GM21723 (cell line): ENCODE results near the gene GSTT4.
"Not testable (repeated sequence)": the region's sequence is repeated elsewhere in the genome, so short reads cannot be mapped to it uniquely, and the experiment has no call there.

ENCODE experiments used
- ATAC-seq: cut with Tn5 transposase; IDR thresholded peaks from one replicate; pipeline ENCODE4 v1.9.1; 2021; ENCODE audit warnings: mild to moderate bottlenecking, moderate library complexity; ENCODE audit not compliant: unreplicated experiment

GSTT4 gene

DNA sequence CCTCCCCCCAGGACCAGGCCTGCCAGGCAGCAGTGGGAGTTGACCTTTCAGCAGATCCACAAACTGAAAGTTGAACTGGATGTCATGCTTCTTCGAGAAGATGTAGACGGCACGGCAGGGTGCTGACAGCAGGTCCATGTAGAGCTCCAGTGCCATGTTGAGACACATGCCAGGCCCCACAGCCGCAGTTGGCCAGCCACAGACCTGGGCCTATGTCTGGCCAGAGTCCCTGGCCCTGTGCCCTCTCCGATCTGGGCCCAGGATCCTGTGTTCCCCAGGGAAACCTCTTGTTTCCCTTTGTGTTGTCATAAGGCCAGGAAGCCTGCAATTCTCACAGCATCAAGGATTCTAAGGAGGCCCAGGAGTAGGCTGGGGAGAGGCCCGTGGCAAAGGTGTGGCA is at the start of gene GSTT4:
GSTT4 (minus strand) TSS at position 253 of the 400 bp plus-strand sequence; CDS start at position 156, 97 bp downstream.
- ATAC-seq, result no peak

DNA sequence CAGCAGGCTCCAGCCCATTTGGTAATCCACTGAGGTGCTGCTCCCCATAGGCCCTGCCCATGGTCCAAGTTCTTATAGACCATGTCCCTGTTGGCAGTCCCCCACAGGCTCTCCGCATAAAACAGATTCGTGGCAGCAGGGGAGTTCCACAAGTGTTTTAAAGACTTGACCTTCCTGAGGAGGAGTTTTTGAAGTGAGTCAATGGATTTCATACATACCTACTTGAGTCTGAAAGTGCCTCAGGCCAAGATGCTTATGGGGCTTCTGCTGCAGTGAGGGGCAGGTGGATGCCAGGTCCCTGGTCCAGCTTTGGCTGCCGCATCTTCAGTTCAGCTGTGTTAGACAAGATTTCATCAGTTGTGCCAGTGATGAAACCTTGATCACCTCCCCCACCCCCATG is 49.1 kb upstream of the GSTT4 start:
- no peak for ATAC-seq

GRCh38 chr22:24053481-24054226 is 48.4 kb upstream of the GSTT4 start:
- no peak for ATAC-seq

GRCh38 chr22:24051568-24051967 is 46.3 kb upstream of the GSTT4 start:
- ATAC-seq, result no peak

GRCh38 chr22:24051028-24051427 is 45.8 kb upstream of the GSTT4 start:
- ATAC-seq, result no peak

DNA sequence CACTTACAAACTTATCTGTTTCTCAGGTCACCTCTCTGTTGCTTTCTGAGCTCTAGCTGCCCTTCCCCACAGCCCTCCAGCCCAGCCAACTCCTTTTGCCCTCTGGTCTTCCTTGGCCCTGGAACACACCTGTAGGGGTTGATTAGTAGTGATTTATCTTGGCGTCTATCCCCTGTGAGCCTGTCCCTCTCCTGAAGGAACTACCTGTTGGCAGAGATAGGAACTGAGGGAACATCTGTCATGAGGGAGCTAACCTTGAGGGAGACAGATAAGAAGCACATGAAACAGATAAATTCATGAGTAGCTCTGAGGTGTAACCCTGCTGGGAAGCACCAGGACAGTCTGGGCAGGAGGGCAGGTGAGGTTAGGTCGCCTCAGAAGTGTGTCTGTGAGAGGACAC is 44.7 kb upstream of the GSTT4 start:
- no peak for ATAC-seq

DNA sequence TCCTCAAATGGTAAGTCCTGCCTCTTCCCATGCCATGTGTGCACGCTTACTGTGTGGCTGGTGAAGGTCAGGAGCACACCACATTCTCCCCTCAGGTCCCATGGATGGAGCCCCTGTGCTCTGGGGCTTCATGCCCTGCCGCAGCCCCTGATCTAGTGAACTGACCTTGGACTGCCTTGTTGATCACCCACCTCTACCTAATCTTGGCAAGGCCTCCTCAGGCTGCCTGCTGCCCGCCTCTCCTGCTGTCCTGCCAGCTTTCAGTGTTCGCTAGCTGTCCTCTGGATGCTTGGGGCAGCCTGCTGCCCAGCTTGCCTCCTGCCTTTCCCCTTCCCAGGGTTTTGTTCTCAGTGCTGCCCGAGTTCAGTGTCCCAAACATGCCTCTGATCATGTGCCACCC is 44.0 kb upstream of the GSTT4 start:
- no peak for ATAC-seq

GRCh38 chr22:24046024-24046423 is 40.8 kb upstream of the GSTT4 start:
- no peak for ATAC-seq

DNA sequence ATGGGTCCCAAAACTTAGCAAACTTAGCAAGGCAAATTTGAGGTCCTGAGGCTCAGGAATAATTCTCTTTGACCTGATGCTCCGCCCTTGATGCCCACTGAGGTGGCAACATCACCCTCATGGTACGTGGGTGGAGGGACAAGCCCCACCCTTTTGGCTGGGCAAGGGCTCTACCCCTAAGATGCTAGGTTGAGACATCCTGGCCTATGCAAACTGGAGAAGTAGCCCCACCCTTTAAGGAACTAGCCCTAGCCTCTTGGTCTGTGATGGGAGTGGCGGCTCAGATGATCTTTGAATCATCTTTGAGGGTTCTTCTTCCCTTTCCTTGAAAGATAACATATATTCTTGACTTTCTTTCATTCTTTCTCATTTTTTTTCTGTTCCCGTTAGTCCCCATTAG is 38.7 kb upstream of the GSTT4 start:
- no peak for ATAC-seq

DNA sequence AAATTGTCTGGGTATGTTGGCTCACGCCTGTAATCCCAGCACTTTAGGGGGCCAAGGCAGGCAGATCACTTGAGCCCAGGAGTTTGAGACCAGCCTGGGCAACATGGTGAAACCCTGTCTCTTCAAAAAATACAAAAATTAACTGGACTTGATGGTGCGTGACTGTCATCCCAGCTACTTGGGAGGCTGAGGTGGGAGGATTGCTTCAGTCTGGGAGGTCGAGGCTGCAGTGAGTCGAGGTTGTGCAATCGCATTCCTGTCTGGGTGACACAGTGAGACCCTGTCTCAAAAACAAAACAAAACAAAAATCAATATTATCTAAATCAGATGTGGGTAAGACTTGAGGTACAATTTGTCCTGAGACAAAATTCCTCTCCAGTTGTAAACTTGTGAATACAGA is 38.2 kb upstream of the GSTT4 start:
- not testable (repeated sequence) for ATAC-seq

DNA sequence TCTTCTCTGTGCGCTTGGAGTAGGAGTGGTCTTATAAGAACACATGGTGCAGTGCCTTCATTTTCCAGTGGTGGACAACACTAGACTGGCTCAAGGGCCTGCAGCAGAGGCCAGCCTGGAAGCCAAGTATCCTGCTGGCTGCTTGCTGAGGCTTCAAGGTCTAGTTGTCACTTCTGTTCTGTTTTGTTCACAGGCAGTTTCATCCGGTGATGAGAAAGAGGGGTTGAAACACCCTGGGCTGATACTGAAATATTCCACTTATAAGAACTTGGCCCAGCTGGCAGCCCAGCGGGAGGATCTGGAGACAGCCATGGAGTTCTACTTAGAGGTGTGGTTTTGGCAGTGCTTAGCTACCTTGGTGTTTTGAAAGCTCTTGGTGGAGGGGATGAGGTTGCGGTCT is 35.7 kb upstream of the GSTT4 start:
- no peak for ATAC-seq

DNA sequence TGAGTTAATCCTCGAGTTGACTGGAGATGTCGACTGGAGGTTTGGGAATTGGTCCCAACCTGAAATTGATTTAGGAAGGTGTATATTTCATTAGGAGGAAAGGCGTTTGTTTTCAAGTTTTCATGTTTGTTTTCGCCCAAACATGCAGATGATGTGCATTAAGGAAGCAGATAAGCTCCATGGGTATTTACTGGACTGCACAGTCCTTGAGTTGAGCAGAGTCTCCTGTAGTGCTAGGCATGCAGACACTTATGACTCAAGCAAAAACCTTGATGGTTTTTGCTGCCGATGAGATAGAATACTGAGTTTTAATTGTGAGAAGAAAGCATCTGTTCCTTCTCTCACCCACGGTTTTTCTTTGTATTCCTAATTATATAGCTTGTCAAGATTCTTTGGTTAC is 33.8 kb upstream of the GSTT4 start:
- no peak for ATAC-seq

DNA sequence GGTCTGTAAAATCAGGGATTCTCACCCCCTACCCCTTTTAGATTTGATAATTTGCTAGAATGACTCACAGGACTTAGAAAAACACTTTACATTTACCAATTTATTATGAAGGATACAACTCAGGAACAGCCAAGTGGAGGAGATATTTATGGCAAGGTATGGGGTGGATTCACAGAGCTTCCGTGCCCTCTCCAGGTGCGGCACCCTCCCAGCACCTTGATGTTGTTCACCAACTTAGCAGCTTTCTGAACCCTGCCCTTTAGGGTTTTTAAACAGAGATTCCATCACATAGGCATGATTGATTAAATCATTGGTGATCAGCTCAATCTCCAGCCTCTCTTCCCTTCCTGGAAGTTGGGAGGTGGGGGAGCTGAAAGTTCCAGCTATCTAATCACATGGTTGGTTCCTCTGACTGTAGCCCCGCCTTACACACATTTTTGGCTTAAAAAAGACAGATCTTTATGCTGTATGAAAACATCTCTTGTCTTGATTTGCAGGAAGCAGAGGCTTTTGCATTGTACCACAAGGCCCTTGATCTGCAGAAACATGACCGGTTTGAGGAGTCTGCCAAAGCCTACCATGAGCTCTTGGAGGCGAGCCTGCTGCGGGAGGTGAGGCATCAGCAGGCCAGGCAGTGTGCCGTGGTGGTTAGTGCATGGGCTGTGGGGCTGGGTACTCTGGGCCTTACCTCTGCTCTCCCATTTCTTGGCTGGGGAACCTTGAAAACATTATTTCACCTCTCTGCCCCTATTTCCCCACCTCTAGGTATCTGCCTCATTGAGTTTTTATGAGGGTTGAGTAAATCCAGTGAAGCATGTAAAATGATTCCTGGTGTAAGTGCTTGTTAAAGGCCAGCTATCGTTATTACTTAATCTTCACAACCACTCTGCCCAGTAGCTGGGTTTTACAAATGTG is 32.9 kb upstream of the GSTT4 start:
- no peak for ATAC-seq

DNA sequence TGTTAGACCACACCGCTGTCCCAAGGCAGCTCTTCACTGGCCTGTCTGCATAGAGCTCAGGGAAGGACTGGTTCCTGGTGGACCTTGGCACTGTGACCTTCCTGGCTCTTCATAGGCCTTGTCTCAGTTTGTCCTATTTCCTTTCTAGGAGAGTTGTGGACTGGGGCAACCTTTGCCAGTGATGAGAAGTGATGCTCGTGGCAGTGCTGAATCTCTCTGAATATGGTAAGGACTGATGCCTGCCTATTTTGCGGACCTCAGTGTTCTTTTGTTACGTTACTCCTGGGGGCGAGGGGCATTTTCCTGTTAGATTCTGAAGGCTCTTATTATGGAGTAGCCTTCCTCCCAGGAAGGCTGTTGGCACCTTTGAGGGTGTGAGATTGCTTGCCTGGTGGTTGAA is 30.0 kb upstream of the GSTT4 start:
- no peak for ATAC-seq

DNA sequence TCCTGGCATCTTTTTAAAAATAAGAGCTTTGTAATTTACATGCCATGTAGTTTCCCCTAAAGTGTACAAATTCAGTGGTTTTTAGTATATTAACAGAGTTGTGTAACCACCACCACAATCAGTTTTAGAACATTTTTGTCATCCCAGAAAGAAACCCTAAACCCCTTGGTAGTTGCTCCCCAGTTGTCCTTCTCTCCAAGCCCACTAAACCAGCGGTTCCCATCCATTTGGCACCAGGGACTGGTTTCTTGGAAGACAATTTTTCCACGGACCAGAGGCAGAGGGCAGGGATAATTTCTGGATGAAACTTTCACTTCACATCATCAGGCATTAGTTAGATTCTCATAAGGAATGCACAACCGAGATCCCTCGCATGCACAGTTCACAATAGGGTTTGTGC is 28.5 kb upstream of the GSTT4 start:
- ATAC-seq, result no peak

- ATAC-seq, result no peak
Observed at GRCh38 chr22:24030186-24030702, 25.0 kb upstream of the GSTT4 start.

DNA sequence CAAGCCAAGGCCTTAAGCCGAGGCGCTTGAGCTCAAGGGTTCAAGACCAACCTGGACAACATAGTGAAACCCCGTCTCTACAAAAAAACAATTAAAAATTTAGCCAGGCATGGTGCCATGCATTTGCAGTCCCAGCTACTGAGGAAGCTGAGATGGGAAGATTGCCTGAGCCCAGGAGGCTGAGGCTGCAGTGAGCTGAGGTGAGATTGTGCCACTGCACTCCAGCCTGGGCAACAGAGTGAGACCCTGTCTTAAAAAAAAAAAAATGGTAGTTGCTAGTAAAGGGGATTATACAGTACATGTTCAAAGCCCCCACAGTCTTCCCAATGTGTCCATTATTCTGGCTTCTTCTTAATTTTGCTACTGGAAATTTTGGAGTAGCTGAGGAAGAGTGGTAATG is 24.1 kb upstream of the GSTT4 start:
- no peak for ATAC-seq

DNA sequence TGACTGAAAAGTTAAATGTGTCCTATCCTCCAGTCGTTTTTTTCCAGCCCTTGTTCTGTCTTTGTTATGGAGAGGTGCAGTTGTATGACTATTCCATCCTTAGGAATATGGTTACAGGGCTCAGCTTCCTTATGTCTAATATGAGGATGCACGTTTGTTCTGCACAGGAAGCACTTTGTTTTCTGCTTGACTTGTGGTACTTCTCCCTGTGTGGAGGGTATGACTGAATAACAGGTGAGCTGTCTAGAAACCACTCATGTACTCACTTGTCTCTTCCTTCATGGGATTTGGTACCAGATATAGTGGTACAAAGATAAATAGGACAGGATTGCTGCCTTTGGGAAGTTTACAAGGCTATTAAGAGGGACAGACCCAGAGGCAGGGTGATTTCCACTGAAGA is 23.3 kb upstream of the GSTT4 start:
- ATAC-seq, result no peak

GRCh38 chr22:24027991-24028390 is 22.7 kb upstream of the GSTT4 start:
- ATAC-seq, result no peak

DNA sequence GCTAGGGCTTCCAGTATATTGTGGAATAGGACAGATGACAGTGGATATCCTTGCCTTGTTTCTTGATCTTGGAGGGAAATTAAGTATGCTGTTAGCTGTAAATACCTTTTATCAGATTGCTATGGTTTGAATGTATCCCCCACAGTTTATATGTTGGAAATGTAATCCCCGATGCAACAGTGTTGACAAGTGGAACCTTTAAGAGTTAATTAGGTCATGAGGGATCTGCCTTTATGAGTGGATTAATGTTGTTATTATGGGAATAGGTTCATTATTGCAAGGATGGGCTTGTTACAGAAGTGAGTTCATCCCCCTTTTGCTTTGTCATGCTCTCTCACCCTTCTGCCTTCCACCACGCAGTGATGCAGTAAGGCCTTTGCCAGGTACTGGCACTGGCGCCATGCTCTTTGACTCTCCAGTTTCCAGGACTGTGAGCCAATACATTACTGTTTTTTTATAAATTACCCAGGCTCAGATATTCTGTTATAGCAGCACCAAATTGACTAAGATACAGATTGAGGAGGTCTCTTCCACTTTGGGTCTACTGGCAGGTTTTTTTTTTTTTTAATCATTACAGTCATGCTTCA is 22.2 kb upstream of the GSTT4 start:
- ATAC-seq, result no peak

DNA sequence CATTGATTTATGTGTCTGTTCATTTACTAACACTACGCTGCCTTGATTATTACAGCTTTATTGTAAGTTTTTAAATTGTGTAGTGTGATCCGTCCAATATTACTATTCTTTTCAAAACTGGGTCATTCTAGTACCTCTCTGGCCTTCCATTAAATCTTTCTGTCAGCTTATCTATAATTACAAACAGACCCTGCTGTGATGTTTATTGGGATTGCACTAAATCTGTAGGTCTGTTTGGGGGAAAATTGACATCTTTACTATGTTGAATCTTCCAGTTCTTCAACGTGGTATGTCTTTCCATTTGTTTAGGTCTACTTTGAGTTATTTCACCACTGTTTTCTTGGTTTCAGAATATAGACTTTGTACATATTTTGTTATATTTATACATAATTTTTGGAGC is 21.5 kb upstream of the GSTT4 start:
- ATAC-seq, result no peak

DNA sequence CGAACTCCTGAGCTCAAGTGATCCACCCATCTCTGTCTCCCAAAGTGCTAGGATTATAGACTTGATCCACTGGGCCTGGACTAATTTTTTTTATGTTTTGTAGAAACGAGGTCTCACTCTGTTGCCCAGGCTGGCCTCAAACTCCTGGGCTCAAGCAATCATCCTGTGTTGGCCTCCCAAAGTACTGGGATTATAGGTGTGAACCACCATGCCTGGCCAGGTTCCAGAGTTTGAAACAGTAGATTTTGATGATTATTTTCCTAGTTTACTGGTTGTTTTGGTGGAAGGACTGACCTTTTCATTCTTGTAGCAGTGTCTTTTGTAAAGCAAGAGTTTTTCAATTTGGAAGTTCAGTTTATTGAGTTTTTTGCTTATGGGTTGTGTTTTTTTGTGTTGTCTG is 20.8 kb upstream of the GSTT4 start:
- no peak for ATAC-seq
